ENCODE measurements around the gene TUBGCP2.
A peak's percentile ranks its signal among the peaks of the same experiment; 100 is the strongest.

Gene TUBGCP2

DNA sequence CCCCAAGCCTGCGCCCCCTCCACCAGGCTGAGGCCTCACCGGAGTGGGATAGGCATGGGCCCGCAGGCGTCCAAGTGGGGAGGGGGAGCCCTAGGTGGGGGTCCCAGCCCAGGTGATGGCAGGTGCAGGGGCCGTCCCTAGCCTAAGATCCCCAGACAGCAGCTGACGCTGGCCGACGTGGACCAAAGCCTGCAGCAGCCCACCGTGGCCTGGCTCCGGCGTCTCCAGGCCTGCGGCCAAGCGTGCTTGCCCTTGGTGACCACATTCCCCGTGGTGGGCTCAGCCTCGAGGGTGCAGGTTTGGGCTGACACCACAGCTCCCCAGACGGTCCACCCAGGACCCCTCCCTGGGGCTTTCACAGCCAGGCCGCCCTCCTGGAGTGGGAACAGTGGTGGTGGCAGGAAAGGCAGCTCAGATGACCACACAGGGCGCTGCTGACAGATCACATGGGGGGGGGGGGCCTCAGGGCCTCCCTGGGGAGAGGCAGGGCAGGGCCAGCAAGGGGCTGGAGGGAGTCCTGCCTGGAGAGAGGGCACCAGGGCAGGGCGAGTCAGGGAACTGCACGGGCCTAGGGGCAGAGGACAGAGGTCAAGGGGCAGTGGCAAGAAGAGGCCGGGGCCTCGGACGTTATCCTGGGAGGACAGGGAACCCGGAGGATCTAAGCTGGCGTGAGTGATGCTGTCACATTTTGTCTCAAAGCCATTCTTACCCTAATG, 31.2 kb downstream of the TUBGCP2 start:
- ChIA-PET POLR2A (interaction anchor here (0.7 kb wide), 1 partner anchor 51 kb away, joined by 6 read pairs; no protein-coding TSS in a partner anchor), CTCF (interaction anchor here (0.7 to 1.8 kb wide), 5 partner anchors 11 to 153 kb away, joined by 3 to 7 read pairs (median 3); no protein-coding TSS in a partner anchor)
- TF ChIP-seq ZNF112 (tag by site-specific recombination; IDR thresholded peaks at IDR 0.05): no peak
- peak; percentile 56; the same call in 1 of the 2 replicates for TF ChIP-seq BCL11A (tag by site-specific recombination; IDR thresholded peaks at IDR 0.05; ENCODE audit: low read depth)
- TF ChIP-seq GLIS1 (tag by site-specific recombination; IDR thresholded peaks at IDR 0.05): peak; percentile 59
- TF ChIP-seq ZNF138 (tag by site-specific recombination; IDR thresholded peaks at IDR 0.05; ENCODE audit: borderline replicate concordance): no peak
- 0 out of 2 replicates have a peak, but pooled peaks have one; percentile 11 for TF ChIP-seq GLIS2 (tag by site-specific recombination; IDR thresholded peaks at IDR 0.05)
- TF ChIP-seq ZIC2 (tag by site-specific recombination; IDR thresholded peaks at IDR 0.05): peak; percentile 76
- H3K4me1 ChIP-seq (ENCODE audit: control insufficient read depth, insufficient read depth, low read length): no peaks in the 10 kb centered on the region
- no peak overlapping the region for H3K4me3 ChIP-seq (ENCODE audit: low read depth, low read length)
- no peaks in the 10 kb centered on the region for H3K9me3 ChIP-seq (ENCODE audit: control insufficient read depth, insufficient read depth, low read depth, low read length)
- H3K27ac ChIP-seq (ENCODE audit: extremely low read depth, low read depth, low read length): no peak overlapping the region
- H3K36me3 ChIP-seq (ENCODE audit: control insufficient read depth in 2 of 2, insufficient read depth in 1 of 2, low read length in 2 of 2): peaks cover 0 to 36% of the 10 kb centered on the region in 2 experiments; a peak in 1 of 3 replicates

DNA sequence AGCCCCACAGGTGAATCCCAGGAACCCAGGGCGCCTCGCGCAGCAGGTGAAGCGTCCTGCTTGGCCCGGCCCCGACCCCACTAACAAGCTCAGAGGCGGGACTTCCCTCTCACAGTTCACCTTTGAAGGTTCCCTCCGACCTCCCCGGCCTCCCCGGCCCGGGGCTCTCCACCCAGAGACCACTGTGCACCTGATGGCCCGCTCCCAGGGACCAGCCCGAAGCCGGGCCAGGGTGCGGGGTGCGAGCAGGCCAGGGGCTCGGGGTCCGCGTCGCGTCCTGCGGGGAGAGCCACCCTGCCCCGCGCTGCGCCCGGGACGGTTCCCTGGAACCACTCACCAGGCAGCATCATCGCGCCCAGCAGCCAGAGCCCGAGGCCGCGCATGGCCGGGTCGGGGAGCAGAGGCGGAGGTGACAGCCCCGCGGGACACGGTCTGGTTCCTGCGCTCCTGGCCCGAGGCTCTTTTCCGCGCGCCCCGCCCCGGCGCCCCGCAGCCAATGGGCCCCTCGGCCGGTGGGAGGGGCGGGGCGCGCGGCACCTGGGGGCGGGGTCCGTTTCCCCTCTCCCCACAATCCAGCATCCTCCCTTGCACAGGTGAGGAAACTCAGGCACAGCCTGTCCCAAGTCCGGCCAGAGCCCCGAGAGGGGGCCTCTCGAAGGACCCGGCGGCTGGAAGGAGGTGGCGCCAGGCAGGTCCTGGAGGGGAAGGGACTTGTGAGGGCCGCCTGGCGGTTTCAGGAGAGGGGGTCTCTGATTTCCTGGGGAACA, 32.1 kb downstream of the TUBGCP2 start, which contains the start of gene ADAM8:
Gene ADAM8 (minus strand): TSS at position 434 of the 767 bp plus-strand sequence. CDS start 51 bp downstream, at position 383.
- H3K36me3 ChIP-seq (ENCODE audit: control insufficient read depth in 2 of 2, insufficient read depth in 1 of 2, low read length in 2 of 2): peaks cover 0 to 28% of the 10 kb centered on the region in 2 experiments; a peak in 1 of 3 replicates
- H3K4me3 ChIP-seq (ENCODE audit: low read depth, low read length): no peak within 1 kb of the TSS
- no peak within 1 kb of the TSS for H3K27ac ChIP-seq (ENCODE audit: extremely low read depth, low read depth, low read length)
- ChIA-PET POLR2A (interaction anchor here (0.7 kb wide), 1 partner anchor 50 kb away, joined by 6 read pairs; no protein-coding TSS in a partner anchor), CTCF (interaction anchor here (0.7 to 1.8 kb wide), 3 partner anchors 10 to 528 kb away, joined by 3 to 5 read pairs (median 3); no protein-coding TSS in a partner anchor)
- no peaks in the 10 kb centered on the region for H3K4me1 ChIP-seq (ENCODE audit: control insufficient read depth, insufficient read depth, low read length)
- TF ChIP-seq ZNF623 (tag by site-specific recombination; IDR thresholded peaks at IDR 0.05): no peak
- TF ChIP-seq ZNF560 (tag by site-specific recombination; IDR thresholded peaks at IDR 0.05; ENCODE audit: borderline replicate concordance): no peak
- TF ChIP-seq ZNF549 (tag by site-specific recombination; IDR thresholded peaks at IDR 0.05): no peak
- TF ChIP-seq, protein P1, sequence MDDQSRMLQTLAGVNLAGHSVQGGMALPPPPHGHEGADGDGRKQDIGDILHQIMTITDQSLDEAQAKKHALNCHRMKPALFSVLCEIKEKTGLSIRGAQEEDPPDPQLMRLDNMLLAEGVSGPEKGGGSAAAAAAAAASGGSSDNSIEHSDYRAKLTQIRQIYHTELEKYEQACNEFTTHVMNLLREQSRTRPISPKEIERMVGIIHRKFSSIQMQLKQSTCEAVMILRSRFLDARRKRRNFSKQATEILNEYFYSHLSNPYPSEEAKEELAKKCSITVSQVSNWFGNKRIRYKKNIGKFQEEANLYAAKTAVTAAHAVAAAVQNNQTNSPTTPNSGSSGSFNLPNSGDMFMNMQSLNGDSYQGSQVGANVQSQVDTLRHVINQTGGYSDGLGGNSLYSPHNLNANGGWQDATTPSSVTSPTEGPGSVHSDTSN (CRISPR knock-in tag; IDR thresholded peaks at IDR 0.05): no peak
- no peak for TF ChIP-seq ZFP37 (tag by site-specific recombination; IDR thresholded peaks at IDR 0.05)
- no peak for TF ChIP-seq ZNF354C (tag by site-specific recombination; IDR thresholded peaks at IDR 0.05; ENCODE audit: borderline replicate concordance, low read depth)
- no peak for TF ChIP-seq ZNF530 (tag by site-specific recombination; IDR thresholded peaks at IDR 0.05; ENCODE audit: low read depth)
- no peak for TF ChIP-seq ZNF670 (tag by site-specific recombination; IDR thresholded peaks at IDR 0.05; ENCODE audit: low read depth)
- no peak for TF ChIP-seq ZNF169 (tag by site-specific recombination; IDR thresholded peaks at IDR 0.05)
- no peak for TF ChIP-seq ZNF610 (tag by site-specific recombination; IDR thresholded peaks at IDR 0.05; ENCODE audit: borderline replicate concordance)
- TF ChIP-seq SP3 (tag by site-specific recombination; IDR thresholded peaks at IDR 0.05): no peak
- TF ChIP-seq, protein P2, sequence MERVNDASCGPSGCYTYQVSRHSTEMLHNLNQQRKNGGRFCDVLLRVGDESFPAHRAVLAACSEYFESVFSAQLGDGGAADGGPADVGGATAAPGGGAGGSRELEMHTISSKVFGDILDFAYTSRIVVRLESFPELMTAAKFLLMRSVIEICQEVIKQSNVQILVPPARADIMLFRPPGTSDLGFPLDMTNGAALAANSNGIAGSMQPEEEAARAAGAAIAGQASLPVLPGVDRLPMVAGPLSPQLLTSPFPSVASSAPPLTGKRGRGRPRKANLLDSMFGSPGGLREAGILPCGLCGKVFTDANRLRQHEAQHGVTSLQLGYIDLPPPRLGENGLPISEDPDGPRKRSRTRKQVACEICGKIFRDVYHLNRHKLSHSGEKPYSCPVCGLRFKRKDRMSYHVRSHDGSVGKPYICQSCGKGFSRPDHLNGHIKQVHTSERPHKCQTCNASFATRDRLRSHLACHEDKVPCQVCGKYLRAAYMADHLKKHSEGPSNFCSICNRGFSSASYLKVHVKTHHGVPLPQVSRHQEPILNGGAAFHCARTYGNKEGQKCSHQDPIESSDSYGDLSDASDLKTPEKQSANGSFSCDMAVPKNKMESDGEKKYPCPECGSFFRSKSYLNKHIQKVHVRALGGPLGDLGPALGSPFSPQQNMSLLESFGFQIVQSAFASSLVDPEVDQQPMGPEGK (tag by site-specific recombination; IDR thresholded peaks at IDR 0.05): no peak
- no peak for TF ChIP-seq ZNF214 (tag by site-specific recombination; IDR thresholded peaks at IDR 0.05; ENCODE audit: borderline replicate concordance)
- no peak for TF ChIP-seq ZNF221 (tag by site-specific recombination; IDR thresholded peaks at IDR 0.05; ENCODE audit: borderline replicate concordance)
- no peak for TF ChIP-seq ZNF707 (tag by site-specific recombination; IDR thresholded peaks at IDR 0.05)
- TF ChIP-seq, protein P3, sequence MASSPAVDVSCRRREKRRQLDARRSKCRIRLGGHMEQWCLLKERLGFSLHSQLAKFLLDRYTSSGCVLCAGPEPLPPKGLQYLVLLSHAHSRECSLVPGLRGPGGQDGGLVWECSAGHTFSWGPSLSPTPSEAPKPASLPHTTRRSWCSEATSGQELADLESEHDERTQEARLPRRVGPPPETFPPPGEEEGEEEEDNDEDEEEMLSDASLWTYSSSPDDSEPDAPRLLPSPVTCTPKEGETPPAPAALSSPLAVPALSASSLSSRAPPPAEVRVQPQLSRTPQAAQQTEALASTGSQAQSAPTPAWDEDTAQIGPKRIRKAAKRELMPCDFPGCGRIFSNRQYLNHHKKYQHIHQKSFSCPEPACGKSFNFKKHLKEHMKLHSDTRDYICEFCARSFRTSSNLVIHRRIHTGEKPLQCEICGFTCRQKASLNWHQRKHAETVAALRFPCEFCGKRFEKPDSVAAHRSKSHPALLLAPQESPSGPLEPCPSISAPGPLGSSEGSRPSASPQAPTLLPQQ (tag by site-specific recombination; IDR thresholded peaks at IDR 0.05): no peak
- no peak for TF ChIP-seq ZNF510 (tag by site-specific recombination; IDR thresholded peaks at IDR 0.05; ENCODE audit: insufficient replicate concordance)
- TF ChIP-seq ZNF768 (tag by site-specific recombination; IDR thresholded peaks at IDR 0.05): no peak
- no peak for TF ChIP-seq SCRT2 (tag by site-specific recombination; IDR thresholded peaks at IDR 0.05)
- no peaks in the 10 kb centered on the region for H3K9me3 ChIP-seq (ENCODE audit: control insufficient read depth, insufficient read depth, low read depth, low read length)

Data from HEK293 (cell line).